NCI-H774 (cell line): Measurements from ENCODE around the gene CTXN2.

Experiments used
- DNase-seq: peaks from one replicate; lab custom pipeline; 2025; lab: John Stamatoyannopoulos, UW

Gene CTXN2

GRCh38 chr15:48191574-48192225 is at the start of gene CTXN2:
Gene CTXN2 (plus strand): TSS chr15:48191665. CDS start chr15:48201301, 9,636 bp downstream.
- peak; percentile 64 for DNase-seq

GRCh38 chr15:48143856-48144255 is 47.6 kb upstream of the CTXN2 start:
- no peak for DNase-seq

DNA sequence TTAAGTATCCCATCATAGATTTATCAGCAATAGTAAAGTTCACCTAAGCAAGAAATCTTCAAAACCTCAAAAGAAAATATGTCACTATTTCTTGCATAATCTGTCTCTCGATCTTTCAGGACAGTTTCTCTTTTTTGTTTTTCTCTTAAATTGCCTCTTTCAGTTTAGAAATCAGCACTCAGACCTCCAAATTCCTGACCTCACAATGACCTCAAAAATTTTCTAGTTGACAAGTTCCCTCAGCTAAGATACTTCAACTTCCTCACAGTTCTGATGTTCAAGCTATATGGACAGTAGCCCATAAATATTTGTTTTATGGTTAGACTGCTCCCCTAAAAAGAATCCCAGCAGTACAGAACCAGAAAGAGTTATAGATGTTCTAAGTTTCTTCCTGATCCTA is 46.6 kb upstream of the CTXN2 start:
- DNase-seq: no peak

DNA sequence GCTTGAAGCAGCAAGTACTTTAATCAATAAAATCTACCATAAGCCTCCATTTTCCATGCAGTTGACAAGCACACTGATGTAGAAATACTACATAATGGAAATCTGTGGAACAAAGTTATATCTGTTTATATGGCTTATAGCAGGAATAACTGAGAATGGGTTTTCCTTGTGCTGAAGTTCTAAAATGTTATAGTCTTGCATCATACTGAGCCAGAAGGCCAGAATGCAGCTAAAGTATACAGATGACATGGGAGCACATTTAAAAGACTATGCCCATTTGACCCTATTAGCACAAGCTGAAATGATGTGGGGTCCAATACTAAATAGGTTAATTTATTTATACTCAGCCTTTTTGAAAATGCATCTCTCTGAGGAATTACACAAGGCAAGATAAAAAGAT is 45.5 kb upstream of the CTXN2 start:
- DNase-seq: no peak

DNA sequence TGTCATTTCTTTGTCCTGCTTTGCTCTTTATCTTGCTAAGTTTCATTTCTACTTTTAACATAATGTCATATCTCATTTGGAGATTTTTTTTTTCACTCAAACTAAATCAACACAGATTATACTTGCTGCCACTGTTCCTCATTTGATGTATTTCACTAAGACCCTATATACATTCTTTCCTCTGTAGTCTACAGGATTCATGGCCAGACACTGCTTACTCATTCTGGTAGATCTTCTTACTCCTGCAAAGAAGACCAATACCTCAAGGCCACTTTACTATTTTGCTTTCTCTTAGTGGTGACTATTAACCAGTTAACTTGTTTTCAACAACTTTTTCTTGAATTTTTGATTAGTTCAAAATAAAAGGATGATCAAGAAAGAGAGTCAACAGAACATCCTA is 44.1 kb upstream of the CTXN2 start:
- no peak for DNase-seq

- DNase-seq: no peak
These were observed 41.6 kb upstream of the CTXN2 start for GRCh38 chr15:48149858-48150257.

DNA sequence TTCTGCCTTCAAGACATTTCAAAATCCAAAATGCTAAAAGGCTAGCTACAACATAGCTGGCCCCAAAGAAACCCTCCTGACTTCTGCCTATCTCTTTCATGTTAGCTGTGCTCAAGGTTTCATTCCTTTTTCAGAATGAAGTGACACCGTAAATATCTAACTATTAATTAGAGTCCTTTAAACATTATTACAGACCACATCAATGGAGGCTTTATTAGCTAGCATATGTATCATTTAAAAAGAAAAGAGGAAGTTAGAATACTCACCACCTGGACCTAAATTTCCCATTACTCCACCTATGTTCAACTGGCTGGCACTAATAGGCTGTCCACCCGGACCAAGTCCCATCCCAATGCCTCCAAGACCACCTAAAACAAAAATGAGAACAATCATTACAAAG is 37.9 kb upstream of the CTXN2 start:
- DNase-seq: no peak

- no peak for DNase-seq
These were observed 22.8 kb upstream of the CTXN2 start for GRCh38 chr15:48168616-48169015.

- DNase-seq: peak; percentile 19
These were observed 20.5 kb upstream of the CTXN2 start for GRCh38 chr15:48170981-48171380.

DNA sequence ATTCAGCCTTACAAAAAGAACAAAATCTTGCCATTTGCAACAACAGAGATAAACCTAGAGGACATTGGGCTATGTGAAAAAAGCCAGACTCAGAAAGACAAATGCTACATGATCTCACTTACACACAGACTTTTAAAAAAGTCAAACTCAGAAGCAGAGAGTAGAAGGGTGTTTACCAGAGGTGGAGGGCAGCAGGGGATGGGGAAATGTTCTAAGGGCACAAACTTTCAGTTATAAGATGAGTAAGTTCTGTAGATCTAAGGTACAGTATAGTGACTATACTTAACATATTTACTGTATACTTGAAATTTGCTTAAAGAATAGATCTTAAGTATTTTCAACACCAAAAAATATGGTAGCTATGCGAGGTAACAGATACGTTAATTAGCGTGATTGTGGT is 16.3 kb upstream of the CTXN2 start:
- DNase-seq: no peak

DNA sequence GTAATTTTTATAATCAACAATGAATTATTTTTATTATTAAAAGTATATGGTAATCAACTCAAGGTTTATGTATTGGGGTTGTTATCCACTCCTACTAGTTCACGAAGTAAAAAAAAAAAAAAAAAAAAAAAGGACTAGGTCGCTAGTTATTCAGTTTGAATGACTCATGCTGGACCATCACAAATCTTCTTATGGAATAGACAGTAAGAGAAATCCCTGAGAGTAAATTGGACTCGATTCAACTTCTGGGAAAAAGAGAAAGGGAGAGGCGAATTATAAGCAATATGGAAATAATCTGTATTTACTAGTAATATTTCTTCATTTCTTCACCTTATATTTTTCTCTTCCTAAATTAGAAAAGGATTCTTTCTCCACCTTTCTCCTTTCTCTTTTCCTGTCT is 15.4 kb upstream of the CTXN2 start:
- DNase-seq: no peak

- DNase-seq: no peak
These were observed 14.5 kb upstream of the CTXN2 start for GRCh38 chr15:48176957-48177356.

GRCh38 chr15:48177383-48177765 is 14.1 kb upstream of the CTXN2 start:
- peak; percentile 40 for DNase-seq

- peak; percentile 84 for DNase-seq
These were observed 13.5 kb upstream of the CTXN2 start, which contains the start of gene MYEF2 for GRCh38 chr15:48177766-48178647. Gene MYEF2 (minus strand): TSS chr15:48178295. CDS start chr15:48178237, 58 bp downstream.

- no peak for DNase-seq
These were observed 12.9 kb upstream of the CTXN2 start for GRCh38 chr15:48178648-48178931.

GRCh38 chr15:48182749-48183148 is 8.7 kb upstream of the CTXN2 start:
- no peak for DNase-seq

- no peak for DNase-seq
These were observed 5.9 kb upstream of the CTXN2 start for GRCh38 chr15:48185529-48185928.

DNA sequence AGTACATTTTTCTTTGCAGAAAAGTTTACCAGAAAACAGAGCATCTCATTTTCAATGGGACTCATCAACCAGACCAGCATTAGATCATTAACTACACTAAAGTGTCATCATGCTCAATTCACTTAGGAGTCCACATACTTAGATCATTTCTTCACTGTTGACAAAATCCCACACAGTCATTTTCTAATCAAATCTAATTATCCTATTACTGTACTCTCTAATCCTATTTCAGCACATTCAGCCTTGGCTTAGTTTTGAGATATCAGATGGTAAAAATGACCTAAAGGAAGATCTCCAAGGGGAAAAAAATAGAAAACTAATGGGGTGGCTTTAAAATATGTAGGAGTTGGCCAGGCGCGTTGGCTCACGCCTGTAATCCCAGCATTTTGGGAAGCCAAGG is 5.2 kb upstream of the CTXN2 start:
- no peak for DNase-seq

- no peak for DNase-seq
These were observed 412 bp upstream of the CTXN2 start for GRCh38 chr15:48190932-48191573.

GRCh38 chr15:48202068-48202467 is 10.6 kb downstream of the CTXN2 start:
- DNase-seq: no peak

GRCh38 chr15:48205981-48206380 is 14.5 kb downstream of the CTXN2 start, which contains the start of gene SLC12A1:
Gene SLC12A1 (plus strand): TSS chr15:48206302. CDS start chr15:48207720, 1,418 bp downstream.
- DNase-seq: no peak

DNA sequence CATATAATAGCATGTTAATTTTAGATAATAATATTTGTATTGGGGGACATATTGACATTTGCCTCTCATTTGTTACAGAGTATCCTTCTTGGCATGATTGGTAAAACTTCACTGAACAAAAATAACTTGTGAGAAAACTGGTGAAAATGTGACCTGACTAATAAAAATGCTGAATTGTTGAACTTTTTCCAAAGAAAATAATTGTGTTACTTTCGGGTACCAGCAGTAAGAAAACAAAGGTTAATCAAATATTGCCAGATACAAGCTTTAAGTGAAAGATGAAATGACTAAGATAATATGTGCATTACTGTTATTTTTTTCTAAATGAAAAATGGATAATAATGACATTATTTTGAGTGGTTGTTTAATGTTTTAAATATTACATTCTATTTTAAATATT is 29.8 kb downstream of the CTXN2 start:
- DNase-seq: no peak

DNA sequence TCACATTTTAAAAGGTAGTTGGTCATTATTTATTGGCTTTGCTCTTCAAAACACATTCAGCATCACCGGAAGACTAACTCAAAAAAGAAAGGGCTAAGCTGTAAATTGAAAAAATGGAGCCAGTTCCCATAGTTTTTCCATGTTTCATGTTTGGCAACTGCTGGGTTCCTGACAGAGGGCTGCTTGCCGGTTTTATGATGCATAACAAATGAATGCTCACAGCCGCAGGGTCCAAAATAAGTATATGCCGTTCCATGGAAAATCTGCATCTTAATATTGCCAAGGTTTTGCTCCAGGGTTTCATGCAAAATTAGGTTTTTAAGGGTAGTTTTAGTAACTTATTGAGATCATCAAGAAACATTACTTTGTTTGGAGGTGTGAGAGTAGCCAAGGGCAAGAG is 30.4 kb downstream of the CTXN2 start:
- DNase-seq: no peak
